ENCODE measurements around the gene CTTNBP2. TPM values are rescaled to one million over a fixed set of nuclear protein-coding genes. Genes with fewer than 3 reads are reported as not detected.

CTTNBP2 gene
- total and polyA plus RNA-seq, 10 of the 15 experiments (the other 5 are each of a cell fraction or from before 2014, with no cell fraction given): 0.04 to 0.43 TPM; not detected in 8

GRCh38 chr7:117757440-117757839 is 115.8 kb downstream of the CTTNBP2 start:
- Histone ChIP-seq H4K20me1 (ENCODE audit: control insufficient read depth, insufficient read depth) (no peaks in the 10 kb centered on the region), H3K4me3 (no peak overlapping the region), H2AFZ (ENCODE audit: control insufficient read depth, low read depth, low read length) (no peak overlapping the region), H3K27ac (ENCODE audit: control insufficient read depth, insufficient read depth) (no peak overlapping the region), H3K79me2 (ENCODE audit: control insufficient read depth, insufficient read depth, low read length) (no peaks in the 10 kb centered on the region), H3K36me3 (ENCODE audit: control insufficient read depth in 2 of 2, insufficient read depth in 2 of 2, low read length in 1 of 2) (no peaks in the 10 kb centered on the region), H3K4me1 (ENCODE audit: control insufficient read depth, insufficient read depth, low read length) (no peaks in the 10 kb centered on the region), H3K27me3 (replicated peaks in 1 of 2; ENCODE audit: control insufficient read depth in 2 of 2, insufficient read depth in 2 of 2, low read length in 1 of 2) (peaks cover 0 to 3% of the 10 kb centered on the region in 2 experiments; a peak in 1 of 4 replicates), H3K9me3 (replicated peaks; ENCODE audit: control insufficient read depth, insufficient read depth, low read length) (no peaks in the 10 kb centered on the region), H3K4me2 (ENCODE audit: control insufficient read depth, insufficient read depth) (no peak overlapping the region), H3K9ac (ENCODE audit: control insufficient read depth, insufficient read depth, low read length) (no peak overlapping the region)
- in situ Hi-C loops (cut with MboI): loop anchor here (5.0 kb wide), 1 partner anchor 395 kb away; no protein-coding TSS in a partner anchor
- SMC1A ChIA-PET (ENCODE audit: uncharacterized antibody, unreplicated experiment): interaction anchor here (0.5 to 2.6 kb wide), 6 partner anchors 9 to 375 kb away, joined by 3 to 9 read pairs (median 3); no protein-coding TSS in a partner anchor
- no peak for TF ChIP-seq EP300 (IDR thresholded peaks at IDR 0.05; ENCODE audit: borderline replicate concordance in 1 of 2, control insufficient read depth in 1 of 2, low read depth in 2 of 2, low read length in 2 of 2)
- TF ChIP-seq ASH2L (IDR thresholded peaks at IDR 0.05; ENCODE audit: borderline replicate concordance, low read depth): no peak
- no peak for TF ChIP-seq FOXM1 (IDR thresholded peaks at IDR 0.05; ENCODE audit: low read depth, low read length)
- no peak for TF ChIP-seq ZNF274 (IDR thresholded peaks at IDR 0.05; ENCODE audit: insufficient read depth, insufficient read length)
- no peak for ATAC-seq
- CTCF ChIA-PET: interaction anchor here (0.9 to 2.1 kb wide), 4 partner anchors 9 to 397 kb away, joined by 3 to 10 read pairs (median 4); no protein-coding TSS in a partner anchor
- RAD21 ChIA-PET (ENCODE audit: unreplicated experiment): interaction anchor here (0.7 kb wide), 3 partner anchors 23 to 65 kb away, joined by 3 to 4 read pairs (median 3); no protein-coding TSS in a partner anchor
- intact Hi-C loops (cut with micrococcal nuclease; ENCODE audit: unreplicated experiment): no loop called here
- POLR2A ChIA-PET: no interaction called here
- no TSS peak for BruUV-seq (replicated peaks)
- 3% methylated on average over 4 of the region's 4 CpGs for WGBS (ENCODE audit: insufficient coverage, insufficient replicate concordance, low lambda C conversion rate, missing lambda C conversion rate)
- DNase-seq (ENCODE audit: low read depth, low spot score): no peak
- FAIRE-seq: no peak

GRCh38 chr7:117756586-117757085 is 116.6 kb downstream of the CTTNBP2 start:
- BruUV-seq (replicated peaks): no TSS peak
- Histone ChIP-seq H3K4me3 (no peak overlapping the region), H3K79me2 (ENCODE audit: control insufficient read depth, insufficient read depth, low read length) (no peaks in the 10 kb centered on the region), H3K4me1 (ENCODE audit: control insufficient read depth, insufficient read depth, low read length) (no peaks in the 10 kb centered on the region), H3K27me3 (replicated peaks in 1 of 2; ENCODE audit: control insufficient read depth in 2 of 2, insufficient read depth in 2 of 2, low read length in 1 of 2) (peaks cover 0 to 3% of the 10 kb centered on the region in 2 experiments; a peak in 1 of 4 replicates), H3K9ac (ENCODE audit: control insufficient read depth, insufficient read depth, low read length) (no peak overlapping the region), H3K9me3 (replicated peaks; ENCODE audit: control insufficient read depth, insufficient read depth, low read length) (no peaks in the 10 kb centered on the region), H3K4me2 (ENCODE audit: control insufficient read depth, insufficient read depth) (no peak overlapping the region), H2AFZ (ENCODE audit: control insufficient read depth, low read depth, low read length) (no peak overlapping the region), H3K27ac (ENCODE audit: control insufficient read depth, insufficient read depth) (no peak overlapping the region), H3K36me3 (ENCODE audit: control insufficient read depth in 2 of 2, insufficient read depth in 2 of 2, low read length in 1 of 2) (no peaks in the 10 kb centered on the region), H4K20me1 (ENCODE audit: control insufficient read depth, insufficient read depth) (no peaks in the 10 kb centered on the region)
- POLR2A ChIA-PET: no interaction called here
- intact Hi-C loops (cut with micrococcal nuclease; ENCODE audit: unreplicated experiment): no loop called here
- SMC1A ChIA-PET (ENCODE audit: uncharacterized antibody, unreplicated experiment): interaction anchor here (2.6 kb wide), 1 partner anchor 21 kb away, joined by 9 read pairs; no protein-coding TSS in a partner anchor
- in situ Hi-C loops (cut with MboI): loop anchor here (5.0 kb wide), 1 partner anchor 396 kb away; no protein-coding TSS in a partner anchor
- RAD21 ChIA-PET (ENCODE audit: unreplicated experiment): no interaction called here
- WGBS (ENCODE audit: insufficient coverage, insufficient replicate concordance, low lambda C conversion rate, missing lambda C conversion rate): 11% methylated on average over 5 of the region's 5 CpGs
- no peak for DNase-seq (ENCODE audit: low read depth, low spot score)
- FAIRE-seq: no peak
- no peak for ATAC-seq
- CTCF ChIA-PET: interaction anchor here (0.6 to 1.4 kb wide), 3 partner anchors 9 to 16 kb away, joined by 3 to 7 read pairs (median 3); no protein-coding TSS in a partner anchor
- TF ChIP-seq NBN (IDR thresholded peaks at IDR 0.05) (no peak), ZNF207 (IDR thresholded peaks at IDR 0.05; ENCODE audit: borderline replicate concordance) (no peak), TBL1XR1 (IDR thresholded peaks at IDR 0.05; ENCODE audit: low read depth, low read length) (no peak), RAD21 (IDR thresholded peaks at IDR 0.05; ENCODE audit: insufficient read depth, low read depth, low read length) (no peak), IRF4 (IDR thresholded peaks at IDR 0.05; ENCODE audit: low read depth, low read length) (no peak), BCL11A (IDR thresholded peaks at IDR 0.05; ENCODE audit: low read depth, low read length) (no peak), STAT1 (conservative IDR thresholded peaks at IDR 0.05) (no peak), HCFC1 (IDR thresholded peaks at IDR 0.05; ENCODE audit: low read length) (no peak), NKRF (conservative IDR thresholded peaks at IDR 0.05) (no peak), USF1 (IDR thresholded peaks at IDR 0.05; ENCODE audit: borderline replicate concordance, extremely low read length, insufficient read depth, low read depth, low read length) (no peak), JUND (IDR thresholded peaks at IDR 0.05; ENCODE audit: low read depth, low read length) (no peak), EP300 (IDR thresholded peaks at IDR 0.05; ENCODE audit: borderline replicate concordance in 1 of 2, control insufficient read depth in 1 of 2, low read depth in 2 of 2, low read length in 2 of 2) (no peak)
